Gastrocnemius medialis (tissue), 4 donors: ENCODE data around the gene OR7C1.

ENCODE experiments used
- POLR2A ChIP-seq, 2 donors: fragments of 450-650 bp; IDR thresholded peaks; one replicate each; pipeline ENCODE4 v1.6.1; 2017; ENCODE audit warnings: antibody characterized with exemption in 2 of 2, mild to moderate bottlenecking in 2 of 2, moderate library complexity in 2 of 2
- TF ChIP-seq, protein P1 (sequence below), 5 experiments: fragments of 450-650 bp in 3 of 5; fragments of 200-600 bp in 2 of 5; sonication (generic) in 2 of 5; IDR thresholded peaks in 4 of 5; conservative IDR thresholded peaks in 1 of 5; 1 replicate in 4 of 5; 2 replicates in 1 of 5; pipeline ENCODE4 v1.5.1; 2016 to 2019; ENCODE audit warnings: antibody characterized with exemption in 5 of 5, mild to moderate bottlenecking in 3 of 5, moderate library complexity in 3 of 5

DNA sequence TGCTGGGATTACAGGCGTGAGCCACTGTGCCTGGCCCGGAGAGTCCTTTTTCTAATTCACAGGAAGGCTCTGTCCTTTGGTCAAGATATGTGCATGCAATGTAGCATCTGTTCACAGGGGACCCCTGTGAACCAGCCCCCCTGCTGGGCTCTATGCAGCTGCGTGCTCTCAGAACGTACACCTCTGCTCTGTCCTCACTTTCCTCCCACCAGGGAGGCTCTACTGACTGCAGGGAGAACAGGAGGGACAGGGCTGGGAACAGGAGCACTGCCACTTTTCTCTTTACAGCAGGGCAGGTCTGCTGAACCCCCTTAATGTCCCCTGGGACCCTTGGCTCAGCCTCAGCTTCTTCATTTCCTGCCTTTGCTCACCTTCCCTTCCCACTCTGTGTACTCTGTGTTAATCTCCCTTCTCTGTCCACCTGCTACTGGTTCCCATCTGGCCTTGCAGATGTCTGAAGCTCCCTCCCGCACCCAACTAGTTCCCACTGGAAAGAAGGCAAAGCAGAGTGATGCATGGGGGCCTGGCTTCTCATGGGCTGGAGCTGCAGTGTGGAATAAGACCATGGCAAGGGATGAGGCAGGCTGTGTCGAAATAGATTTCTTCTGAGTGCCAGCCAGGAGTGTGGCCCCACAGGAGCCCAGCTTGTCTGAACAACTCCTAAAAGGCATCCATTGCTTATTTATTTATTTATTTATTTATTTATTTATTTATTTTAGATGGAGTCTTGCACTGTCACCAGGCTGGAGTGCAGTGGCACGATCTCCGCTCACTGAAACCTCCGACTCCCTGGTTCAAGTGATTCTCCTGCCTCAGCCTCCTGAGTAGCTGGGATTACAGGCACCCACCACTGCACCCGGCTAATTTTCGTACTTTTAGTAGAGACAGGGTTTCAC, 63.8 kb downstream of the OR7C1 start:
- TF ChIP-seq, protein P1, sequence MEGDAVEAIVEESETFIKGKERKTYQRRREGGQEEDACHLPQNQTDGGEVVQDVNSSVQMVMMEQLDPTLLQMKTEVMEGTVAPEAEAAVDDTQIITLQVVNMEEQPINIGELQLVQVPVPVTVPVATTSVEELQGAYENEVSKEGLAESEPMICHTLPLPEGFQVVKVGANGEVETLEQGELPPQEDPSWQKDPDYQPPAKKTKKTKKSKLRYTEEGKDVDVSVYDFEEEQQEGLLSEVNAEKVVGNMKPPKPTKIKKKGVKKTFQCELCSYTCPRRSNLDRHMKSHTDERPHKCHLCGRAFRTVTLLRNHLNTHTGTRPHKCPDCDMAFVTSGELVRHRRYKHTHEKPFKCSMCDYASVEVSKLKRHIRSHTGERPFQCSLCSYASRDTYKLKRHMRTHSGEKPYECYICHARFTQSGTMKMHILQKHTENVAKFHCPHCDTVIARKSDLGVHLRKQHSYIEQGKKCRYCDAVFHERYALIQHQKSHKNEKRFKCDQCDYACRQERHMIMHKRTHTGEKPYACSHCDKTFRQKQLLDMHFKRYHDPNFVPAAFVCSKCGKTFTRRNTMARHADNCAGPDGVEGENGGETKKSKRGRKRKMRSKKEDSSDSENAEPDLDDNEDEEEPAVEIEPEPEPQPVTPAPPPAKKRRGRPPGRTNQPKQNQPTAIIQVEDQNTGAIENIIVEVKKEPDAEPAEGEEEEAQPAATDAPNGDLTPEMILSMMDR (IDR thresholded peaks at IDR 0.05 in 4 of 5, conservative IDR thresholded peaks at IDR 0.05 in 1 of 5) = no peak
- TF ChIP-seq POLR2A (IDR thresholded peaks at IDR 0.05) = no peak
